Transverse colon (tissue), 3 donors: ENCODE data around the gene JADE3.

Experiments
- CTCF ChIP-seq, 5 experiments: fragments of 200-600 bp in 3 of 5; fragments of 450-650 bp in 2 of 5; sonication (generic) in 3 of 5; IDR thresholded peaks; 1 replicate in 2 of 5; 2 replicates in 3 of 5; pipeline ENCODE4 v1.5.1; 2016 to 2017; ENCODE audit warnings: antibody characterized with exemption in 5 of 5, inconsistent platforms in 3 of 5, mild to moderate bottlenecking in 2 of 5, moderate library complexity in 1 of 5
- POLR2A ChIP-seq: fragments of 450-650 bp; IDR thresholded peaks from one replicate; pipeline ENCODE4 v1.6.1; 2016; ENCODE audit warnings: antibody characterized with exemption, mild to moderate bottlenecking, moderate library complexity

GRCh38 chrX:47068720-47069119 lies 156.5 kb downstream of the JADE3 start:
- no peak for TF ChIP-seq CTCF (IDR thresholded peaks at IDR 0.05)
- no peak for TF ChIP-seq POLR2A
